K562 (cell line): ENCODE measurements around the gene MRGPRF. TPM values are rescaled to one million over a fixed set of nuclear protein-coding genes. Genes with fewer than 3 reads are reported as not detected.

ENCODE experiments used
- ATAC-seq: fragments of 200-7000 bp; cut with Tn5 transposase; 3 replicates; pipeline ENCODE4 v1.9.1; 2020; ENCODE audit warnings: moderate library complexity
- BruUV-seq: library from RNA; stranded (reverse); fragments of 400-500 nt; replicated peaks from 2 replicates; lab custom pipeline; 2021; lab: Mats Ljungman, UMichigan
- CTCF ChIA-PET: fragments of 300-600 bp; formaldehyde crosslinking; extraction: SDS; loops from one replicate; lab custom pipeline; 2021; ENCODE audit warnings: low intra/inter-chr PET ratio; lab: Yijun Ruan, JAX
- POLR2A ChIA-PET: fragments of 300-600, 350-650 bp; sonication (Branson Sonifier 250); formaldehyde crosslinking; extraction: SDS; loops from one replicate; lab custom pipeline; 2021; ENCODE audit warnings: antibody characterized with exemption, inconsistent platforms; lab: Yijun Ruan, JAX
- DNase-seq, 4 experiments: peaks; one replicate each; pipeline versions ENCODE4 v3.0.0 to v3.0.0-alpha.2; 2011 to 2018; ENCODE audit warnings: low spot score in 3 of 4, mixed read lengths in 3 of 4; ENCODE audit errors: extremely low read depth in 1 of 4
- FAIRE-seq: peaks from 2 replicates; lab custom pipeline; 2011; peaks lifted over from hg19 to GRCh38; lab: Jason Lieb, UNC
- H2AFZ ChIP-seq: 2 replicates; pipeline ENCODE4 v1.6.0; 2011; ENCODE audit warnings: low read depth, low read length, control low read depth, inconsistent platforms
- H3K27ac ChIP-seq: fragments of 200-600 bp; 3 replicates; pipeline ENCODE4 v1.8.0; 2011; ENCODE audit warnings: low read depth, mild to moderate bottlenecking, control low read depth, inconsistent platforms, low read length, moderate library complexity, mixed read lengths; ENCODE audit errors: extremely low read depth
- H3K27me3 ChIP-seq, 2 experiments: fragments of 300-600 bp in 1 of 2; 2 replicates in 1 of 2; 3 replicates in 1 of 2; pipeline versions ENCODE4 v1.6.0 to v1.8.0; 2011; ENCODE audit warnings: inconsistent platforms in 2 of 2, low read length in 2 of 2, mild to moderate bottlenecking in 1 of 2, mixed read lengths in 1 of 2, moderate library complexity in 1 of 2; ENCODE audit not compliant: control insufficient read depth in 2 of 2, insufficient read depth in 2 of 2
- H3K36me3 ChIP-seq: fragments of 300-600 bp; 3 replicates; pipeline ENCODE4 v1.8.0; 2011; ENCODE audit warnings: mild to moderate bottlenecking, low read length, inconsistent platforms; ENCODE audit not compliant: control insufficient read depth, insufficient read depth
- H3K4me1 ChIP-seq, 2 experiments: fragments of 200-600 bp in 1 of 2; replicated peaks in 1 of 2; 2 replicates in 1 of 2; 3 replicates in 1 of 2; pipeline versions ENCODE4 v1.5.1 to v1.8.0; 2011; ENCODE audit warnings: inconsistent platforms in 2 of 2, low read length in 2 of 2, mild to moderate bottlenecking in 1 of 2, mixed read lengths in 1 of 2, moderate library complexity in 1 of 2; ENCODE audit not compliant: control insufficient read depth in 2 of 2, insufficient read depth in 2 of 2
- H3K4me2 ChIP-seq: 2 replicates; pipeline ENCODE4 v1.6.1; 2011; ENCODE audit warnings: low read length, control low read depth, inconsistent platforms, mixed read lengths; ENCODE audit not compliant: insufficient read depth
- H3K4me3 ChIP-seq: fragments of 200-600 bp; sonication (generic), shearing (Covaris generic); 2 replicates; pipeline ENCODE4 v1.5.1; 2016; ENCODE audit warnings: control low read depth, inconsistent platforms
- H3K79me2 ChIP-seq: fragments of 200-600 bp; 3 replicates; pipeline ENCODE4 v1.8.0; 2011; ENCODE audit warnings: low read length, inconsistent platforms; ENCODE audit not compliant: control insufficient read depth, insufficient read depth
- H3K9ac ChIP-seq, 2 experiments: 2 replicates each; pipeline versions ENCODE4 v1.6.0 to v1.6.1; 2011; ENCODE audit warnings: low read depth in 2 of 2, low read length in 2 of 2, control low read depth in 1 of 2, inconsistent platforms in 1 of 2, mild to moderate bottlenecking in 1 of 2, mixed read lengths in 1 of 2; ENCODE audit not compliant: insufficient read depth in 1 of 2
- H3K9me1 ChIP-seq: one replicate; pipeline ENCODE4 v1.6.0; 2011; ENCODE audit warnings: inconsistent platforms, mild to moderate bottlenecking, low read length, moderate library complexity; ENCODE audit not compliant: control insufficient read depth, insufficient read depth
- H3K9me3 ChIP-seq: replicated peaks from 2 replicates; pipeline ENCODE4 v1.5.1; 2011; ENCODE audit warnings: low read depth, low read length, inconsistent platforms; ENCODE audit not compliant: control insufficient read depth, insufficient read depth
- H4K20me1 ChIP-seq: replicated peaks from 2 replicates; pipeline ENCODE4 v1.6.1; 2011; ENCODE audit warnings: low read length, inconsistent platforms, mixed read lengths; ENCODE audit not compliant: control insufficient read depth, insufficient read depth
- FOS ChIP-seq: IDR thresholded peaks from 3 replicates; pipeline ENCODE4 v1.6.1; 2011; ENCODE audit not compliant: insufficient read length; ENCODE audit errors: extremely low read depth
- whole genome bisulfite sequencing: fragments of 100-300 bp; shearing (Covaris generic); methylation state at CpG from one replicate; pipeline ENCODE4 v1.1.6; 2016; ENCODE audit warnings: low coverage, mixed read lengths; ENCODE audit not compliant: insufficient coverage; ENCODE audit errors: missing lambda C conversion rate; 5-methylcytosine and 5-hydroxymethylcytosine counted together
- in situ Hi-C: fragments of 300-500 bp; cut with MboI; formaldehyde crosslinking; loops from 4 replicates; pipeline ENCODE4 v1.15.0; 2018; ENCODE audit warnings: inconsistent platforms, mixed read lengths
- intact Hi-C: fragments of 100-400 bp; cut with micrococcal nuclease; formaldehyde crosslinking; loops from 2 replicates; pipeline ENCODE4 v1.14.2; 2022
- polyA plus RNA-seq, 8 experiments: library from polyadenylated mRNA; depleted of rRNA in 4 of 8; stranded (reverse) in 5 of 8; unstranded in 3 of 8; fragments of >200 nt; fragmentation: Nextera tagmentation in 2 of 8; fragmentation: Illumina TruSeq in 1 of 8; extraction: Ambion mirVana in 2 of 8; extraction: Trizol in 1 of 8; gene quantifications; 2 replicates each; pipeline versions ENCODE4 v1.2.1 to v1.2.3, GENCODE V29; 2011 to 2014; ENCODE audit warnings: inconsistent platforms in 1 of 8, missing spikeins in 1 of 8
- total RNA-seq, 7 experiments: library from RNA; depleted of rRNA in 6 of 7; stranded (reverse); fragments of >200 nt in 6 of 7; fragmentation: Illumina TruSeq in 2 of 7; extraction: Trizol in 2 of 7; gene quantifications; 2 replicates each; pipeline versions ENCODE4 v1.2.1 to v1.2.3, GENCODE V29; 2011 to 2021; ENCODE audit warnings: low replicate concordance in 1 of 7

Gene MRGPRF
- total and polyA plus RNA-seq, 9 of the 15 experiments (the other 6 are each of a cell fraction or from before 2014, with no cell fraction given), result not detected

- Histone ChIP-seq H2AFZ (no peak overlapping the region), H3K4me2 (no peak overlapping the region), H3K9ac (no peak overlapping the region), H3K27me3 (peaks cover 43 to 76% of the 10 kb centered on the region in 2 experiments), H3K9me3 (no peaks in the 10 kb centered on the region), H3K79me2 (no peaks in the 10 kb centered on the region), H3K4me3 (no peak overlapping the region), H3K9me1 (no peaks in the 10 kb centered on the region), H4K20me1 (no peaks in the 10 kb centered on the region), H3K27ac (no peak overlapping the region), H3K4me1 (no peaks in the 10 kb centered on the region; a peak in 1 of 5 replicates), H3K36me3 (no peaks in the 10 kb centered on the region)
- POLR2A ChIA-PET, result interaction anchor here (0.6 to 1.0 kb wide), 2 partner anchors 16 to 228 kb away, joined by 3 to 4 read pairs; no protein-coding TSS in a partner anchor
- no TSS peak for BruUV-seq
- no peak for TF ChIP-seq FOS
- FAIRE-seq (no peak), ATAC-seq (no peak), DNase-seq (no peak)
- CTCF ChIA-PET, result no interaction called here
- WGBS, result 4% methylated on average over 9 of the region's 9 CpGs
- intact Hi-C loops, result no loop called here
- in situ Hi-C loops, result no loop called here
These were observed 45.9 kb downstream of the MRGPRF start for GRCh38 chr11:68966894-68967780.
